ENCODE data around the gene CBX6. TPM values are rescaled to one million over a fixed set of nuclear protein-coding genes. Genes with fewer than 3 reads are reported as not detected.
"Not testable (repeated sequence)": the region's sequence is repeated elsewhere in the genome, so short reads cannot be mapped to it uniquely, and the experiment has no call there.

CBX6 gene
- polyA plus RNA-seq, 1 donor (not counting 4 experiments of a cell fraction or from before 2014, with no cell fraction given) = 4.1 TPM

GRCh38 chr22:38859581-38860282 lies 12.3 kb downstream of the CBX6 start:
- FAIRE-seq (no peak), DNase-seq (ENCODE audit: low read depth, low spot score) (no peak)
- TF ChIP-seq EZH2 (IDR thresholded peaks at IDR 0.05; ENCODE audit: low read length) = no peak
- TF ChIP-seq, protein P1, sequence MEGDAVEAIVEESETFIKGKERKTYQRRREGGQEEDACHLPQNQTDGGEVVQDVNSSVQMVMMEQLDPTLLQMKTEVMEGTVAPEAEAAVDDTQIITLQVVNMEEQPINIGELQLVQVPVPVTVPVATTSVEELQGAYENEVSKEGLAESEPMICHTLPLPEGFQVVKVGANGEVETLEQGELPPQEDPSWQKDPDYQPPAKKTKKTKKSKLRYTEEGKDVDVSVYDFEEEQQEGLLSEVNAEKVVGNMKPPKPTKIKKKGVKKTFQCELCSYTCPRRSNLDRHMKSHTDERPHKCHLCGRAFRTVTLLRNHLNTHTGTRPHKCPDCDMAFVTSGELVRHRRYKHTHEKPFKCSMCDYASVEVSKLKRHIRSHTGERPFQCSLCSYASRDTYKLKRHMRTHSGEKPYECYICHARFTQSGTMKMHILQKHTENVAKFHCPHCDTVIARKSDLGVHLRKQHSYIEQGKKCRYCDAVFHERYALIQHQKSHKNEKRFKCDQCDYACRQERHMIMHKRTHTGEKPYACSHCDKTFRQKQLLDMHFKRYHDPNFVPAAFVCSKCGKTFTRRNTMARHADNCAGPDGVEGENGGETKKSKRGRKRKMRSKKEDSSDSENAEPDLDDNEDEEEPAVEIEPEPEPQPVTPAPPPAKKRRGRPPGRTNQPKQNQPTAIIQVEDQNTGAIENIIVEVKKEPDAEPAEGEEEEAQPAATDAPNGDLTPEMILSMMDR (optimal IDR thresholded peaks at IDR 0.05 in 1 of 3, IDR thresholded peaks at IDR 0.05 in 1 of 3, conservative IDR thresholded peaks at IDR 0.05 in 1 of 3; ENCODE audit: extremely low read depth in 1 of 3, insufficient read depth in 2 of 3, low read length in 3 of 3) = no peak
- dilution Hi-C loops (cut with MboI; ENCODE audit: extremely low pct_ligation_motif_present, low sequenced_read_pairs) = no loop called here
- no peaks in the 10 kb centered on the region for H4K20me1 ChIP-seq (ENCODE audit: control insufficient read depth, extremely low read depth, insufficient read depth, low read length)
- H3K9me1 ChIP-seq (ENCODE audit: control insufficient read depth, extremely low read depth, insufficient read depth, low read length) = no peaks in the 10 kb centered on the region
- no peak overlapping the region for H3K27ac ChIP-seq (ENCODE audit: control insufficient read depth, insufficient read depth, low read length)
- H3K9me3 ChIP-seq (ENCODE audit: control insufficient read depth, low read depth, low read length) = no peaks in the 10 kb centered on the region
- no peak overlapping the region for H3K4me2 ChIP-seq (ENCODE audit: control insufficient read depth, extremely low read depth, insufficient read depth, low read depth, low read length)
- no peaks in the 10 kb centered on the region for H3K27me3 ChIP-seq (ENCODE audit: control insufficient read depth, extremely low read depth, insufficient read depth, low read length)
- H3K79me2 ChIP-seq (ENCODE audit: control insufficient read depth, insufficient read depth, low read length) = no peaks in the 10 kb centered on the region
- no peak overlapping the region for H3K4me3 ChIP-seq (ENCODE audit: control insufficient read depth in 2 of 3, extremely low read depth in 1 of 3, insufficient read depth in 2 of 3, low read depth in 1 of 3, low read length in 3 of 3)
- no peak overlapping the region for H2AFZ ChIP-seq (ENCODE audit: control insufficient read depth, low read length)
- H3K9ac ChIP-seq (ENCODE audit: control insufficient read depth, extremely low read depth, insufficient read depth, low read length) = no peak overlapping the region
- H3K36me3 ChIP-seq (ENCODE audit: control insufficient read depth in 2 of 2, extremely low read depth in 1 of 2, insufficient read depth in 2 of 2, low read length in 2 of 2) = no peaks in the 10 kb centered on the region
- peaks cover 6% of the 10 kb centered on the region for H3K4me1 ChIP-seq (ENCODE audit: control insufficient read depth, extremely low read depth, insufficient read depth, low read length)

GRCh38 chr22:38858492-38858891 lies 13.5 kb downstream of the CBX6 start:
- H3K9ac ChIP-seq (ENCODE audit: control insufficient read depth, extremely low read depth, insufficient read depth, low read length) = no peak overlapping the region
- no peak overlapping the region for H3K4me3 ChIP-seq (ENCODE audit: control insufficient read depth in 2 of 3, extremely low read depth in 1 of 3, insufficient read depth in 2 of 3, low read depth in 1 of 3, low read length in 3 of 3)
- H3K27me3 ChIP-seq (ENCODE audit: control insufficient read depth, extremely low read depth, insufficient read depth, low read length) = no peaks in the 10 kb centered on the region
- no peaks in the 10 kb centered on the region for H4K20me1 ChIP-seq (ENCODE audit: control insufficient read depth, extremely low read depth, insufficient read depth, low read length)
- dilution Hi-C loops (cut with MboI; ENCODE audit: extremely low pct_ligation_motif_present, low sequenced_read_pairs) = no loop called here
- DNase-seq (ENCODE audit: low read depth, low spot score) = no peak
- no peaks in the 10 kb centered on the region for H3K4me1 ChIP-seq (ENCODE audit: control insufficient read depth, extremely low read depth, insufficient read depth, low read length)
- no peaks in the 10 kb centered on the region for H3K36me3 ChIP-seq (ENCODE audit: control insufficient read depth in 2 of 2, extremely low read depth in 1 of 2, insufficient read depth in 2 of 2, low read length in 2 of 2)
- H3K9me1 ChIP-seq (ENCODE audit: control insufficient read depth, extremely low read depth, insufficient read depth, low read length) = no peaks in the 10 kb centered on the region
- no peaks in the 10 kb centered on the region for H3K79me2 ChIP-seq (ENCODE audit: control insufficient read depth, insufficient read depth, low read length)
- H2AFZ ChIP-seq (ENCODE audit: control insufficient read depth, low read length) = no peak overlapping the region
- H3K9me3 ChIP-seq (ENCODE audit: control insufficient read depth, low read depth, low read length) = no peaks in the 10 kb centered on the region
- H3K27ac ChIP-seq (ENCODE audit: control insufficient read depth, insufficient read depth, low read length) = no peak overlapping the region
- H3K4me2 ChIP-seq (ENCODE audit: control insufficient read depth, extremely low read depth, insufficient read depth, low read depth, low read length) = no peak overlapping the region
- FAIRE-seq = no peak
- TF ChIP-seq EZH2 (IDR thresholded peaks at IDR 0.05; ENCODE audit: low read length) = no peak
- TF ChIP-seq, protein P1 (optimal IDR thresholded peaks at IDR 0.05 in 1 of 3, IDR thresholded peaks at IDR 0.05 in 1 of 3, conservative IDR thresholded peaks at IDR 0.05 in 1 of 3; ENCODE audit: extremely low read depth in 1 of 3, insufficient read depth in 2 of 3, low read length in 3 of 3) = no peak

DNA sequence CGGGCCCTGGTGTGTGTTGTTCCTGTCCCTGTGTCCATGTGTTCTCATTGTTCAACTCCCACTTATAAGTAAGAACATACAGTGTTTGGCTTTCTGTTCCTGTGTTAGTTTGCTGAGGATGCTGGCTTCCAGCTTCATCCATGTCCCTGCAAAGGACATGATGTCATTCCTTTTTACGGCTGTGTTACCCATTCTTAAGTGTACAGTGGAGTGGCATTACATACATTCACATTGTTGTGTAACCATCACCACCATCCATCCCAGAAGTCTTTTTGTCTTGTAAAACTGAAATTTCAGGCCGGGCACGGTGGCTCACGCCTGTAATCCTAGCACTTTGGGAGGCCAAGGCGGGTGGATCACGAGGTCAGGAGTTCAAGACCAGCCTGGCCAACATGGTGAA lies 17.5 kb downstream of the CBX6 start:
- H3K4me1 ChIP-seq (ENCODE audit: control insufficient read depth, extremely low read depth, insufficient read depth, low read length); H3K9ac ChIP-seq (ENCODE audit: control insufficient read depth, extremely low read depth, insufficient read depth, low read length); H2AFZ ChIP-seq (ENCODE audit: control insufficient read depth, low read length); dilution Hi-C loops (cut with MboI; ENCODE audit: extremely low pct_ligation_motif_present, low sequenced_read_pairs); H3K36me3 ChIP-seq (ENCODE audit: control insufficient read depth in 2 of 2, extremely low read depth in 1 of 2, insufficient read depth in 2 of 2, low read length in 2 of 2); DNase-seq (ENCODE audit: low read depth, low spot score); H3K79me2 ChIP-seq (ENCODE audit: control insufficient read depth, insufficient read depth, low read length); H3K9me3 ChIP-seq (ENCODE audit: control insufficient read depth, low read depth, low read length); H3K27ac ChIP-seq (ENCODE audit: control insufficient read depth, insufficient read depth, low read length); H4K20me1 ChIP-seq (ENCODE audit: control insufficient read depth, extremely low read depth, insufficient read depth, low read length); H3K9me1 ChIP-seq (ENCODE audit: control insufficient read depth, extremely low read depth, insufficient read depth, low read length); FAIRE-seq; H3K4me3 ChIP-seq (ENCODE audit: control insufficient read depth in 2 of 3, extremely low read depth in 1 of 3, insufficient read depth in 2 of 3, low read depth in 1 of 3, low read length in 3 of 3); H3K4me2 ChIP-seq (ENCODE audit: control insufficient read depth, extremely low read depth, insufficient read depth, low read depth, low read length): not testable (repeated sequence)
- H3K27me3 ChIP-seq (ENCODE audit: control insufficient read depth, extremely low read depth, insufficient read depth, low read length) = peaks cover 12% of the 10 kb centered on the region

DNA sequence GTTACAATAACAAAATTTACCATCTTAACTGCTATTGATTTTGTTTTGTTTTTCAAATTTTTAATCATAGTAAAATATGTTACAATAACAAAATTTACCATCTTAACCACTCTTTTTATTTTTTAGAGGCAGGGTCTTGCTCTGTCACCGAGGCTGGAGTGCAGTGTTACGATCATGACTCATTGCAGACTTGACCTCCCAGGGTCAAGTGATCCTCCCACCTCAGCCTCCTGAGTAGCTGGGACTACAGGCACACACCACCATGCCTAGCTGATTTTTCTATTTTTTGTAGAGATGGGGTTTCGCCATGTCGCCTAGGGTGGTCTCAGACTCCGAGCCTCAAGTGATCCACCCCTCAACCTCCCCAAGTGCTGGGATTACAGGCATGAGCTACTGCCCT lies 18.1 kb downstream of the CBX6 start:
- FAIRE-seq; H3K4me3 ChIP-seq (ENCODE audit: control insufficient read depth in 2 of 3, extremely low read depth in 1 of 3, insufficient read depth in 2 of 3, low read depth in 1 of 3, low read length in 3 of 3); H4K20me1 ChIP-seq (ENCODE audit: control insufficient read depth, extremely low read depth, insufficient read depth, low read length); H3K79me2 ChIP-seq (ENCODE audit: control insufficient read depth, insufficient read depth, low read length); H2AFZ ChIP-seq (ENCODE audit: control insufficient read depth, low read length); H3K4me1 ChIP-seq (ENCODE audit: control insufficient read depth, extremely low read depth, insufficient read depth, low read length); H3K9me1 ChIP-seq (ENCODE audit: control insufficient read depth, extremely low read depth, insufficient read depth, low read length); H3K9me3 ChIP-seq (ENCODE audit: control insufficient read depth, low read depth, low read length); DNase-seq (ENCODE audit: low read depth, low spot score); H3K4me2 ChIP-seq (ENCODE audit: control insufficient read depth, extremely low read depth, insufficient read depth, low read depth, low read length); H3K9ac ChIP-seq (ENCODE audit: control insufficient read depth, extremely low read depth, insufficient read depth, low read length); dilution Hi-C loops (cut with MboI; ENCODE audit: extremely low pct_ligation_motif_present, low sequenced_read_pairs); H3K27ac ChIP-seq (ENCODE audit: control insufficient read depth, insufficient read depth, low read length); H3K36me3 ChIP-seq (ENCODE audit: control insufficient read depth in 2 of 2, extremely low read depth in 1 of 2, insufficient read depth in 2 of 2, low read length in 2 of 2): not testable (repeated sequence)
- H3K27me3 ChIP-seq (ENCODE audit: control insufficient read depth, extremely low read depth, insufficient read depth, low read length) = peaks cover 16% of the 10 kb centered on the region
